Activated CD4-positive, alpha-beta T cell treated with anti-CD3 and anti-CD28 coated beads, Interleukin-2, amount 50 U/mL, for 4 hours (primary cell): ENCODE data around the gene TSPO2.
"Not testable (repeated sequence)": the region's sequence is repeated elsewhere in the genome, so short reads cannot be mapped to it uniquely, and the experiment has no call there.

Experiments used
- DNase-seq, 2 experiments: peaks; one replicate each; pipeline ENCODE4 v3.0.0-alpha.2; 2020

The TSPO2 gene, protein sequence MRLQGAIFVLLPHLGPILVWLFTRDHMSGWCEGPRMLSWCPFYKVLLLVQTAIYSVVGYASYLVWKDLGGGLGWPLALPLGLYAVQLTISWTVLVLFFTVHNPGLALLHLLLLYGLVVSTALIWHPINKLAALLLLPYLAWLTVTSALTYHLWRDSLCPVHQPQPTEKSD

DNA sequence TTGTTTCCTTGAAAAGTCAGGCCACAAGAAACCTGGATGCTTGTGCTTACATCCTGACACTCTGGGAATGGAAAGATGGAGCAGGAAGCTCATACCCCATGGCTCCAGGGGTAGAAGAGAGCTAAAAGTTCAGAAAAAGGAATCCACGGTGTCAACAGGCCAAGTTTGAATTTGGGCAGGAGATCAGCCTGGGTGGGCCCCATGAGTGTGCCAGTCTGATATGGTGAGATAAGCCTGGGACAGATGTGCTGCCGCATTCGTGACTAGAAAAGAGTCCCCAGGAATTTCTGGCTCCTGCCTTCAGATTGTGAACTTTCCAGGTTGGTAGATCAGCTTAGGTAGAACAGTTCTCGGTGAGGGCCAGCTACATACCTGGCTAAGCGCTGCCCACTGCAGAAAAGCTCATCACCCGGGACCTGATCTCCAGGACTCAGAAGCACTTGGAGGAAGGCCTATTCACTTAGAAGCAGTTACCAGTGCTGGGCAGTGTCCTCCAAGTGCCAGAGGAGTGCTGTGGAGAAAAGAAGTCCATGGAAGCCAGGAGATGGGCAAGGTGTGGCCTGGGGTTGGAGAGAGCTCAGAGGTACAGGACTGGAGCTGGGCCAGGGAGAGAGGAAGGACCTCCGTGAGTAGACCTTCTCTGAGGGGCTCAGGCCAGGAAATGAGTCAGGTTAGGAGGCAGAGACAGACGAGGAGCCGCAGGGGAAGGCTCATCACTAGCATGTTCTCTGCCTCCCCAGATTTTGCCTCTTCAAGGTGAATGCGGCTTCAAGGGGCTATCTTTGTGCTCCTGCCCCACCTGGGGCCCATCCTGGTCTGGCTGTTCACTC is at the start of gene TSPO2:
Gene TSPO2 (plus strand): TSS at position 242 of the 830 bp plus-strand sequence. CDS start 519 bp downstream, at position 761.
- DNase-seq: no peak

DNA sequence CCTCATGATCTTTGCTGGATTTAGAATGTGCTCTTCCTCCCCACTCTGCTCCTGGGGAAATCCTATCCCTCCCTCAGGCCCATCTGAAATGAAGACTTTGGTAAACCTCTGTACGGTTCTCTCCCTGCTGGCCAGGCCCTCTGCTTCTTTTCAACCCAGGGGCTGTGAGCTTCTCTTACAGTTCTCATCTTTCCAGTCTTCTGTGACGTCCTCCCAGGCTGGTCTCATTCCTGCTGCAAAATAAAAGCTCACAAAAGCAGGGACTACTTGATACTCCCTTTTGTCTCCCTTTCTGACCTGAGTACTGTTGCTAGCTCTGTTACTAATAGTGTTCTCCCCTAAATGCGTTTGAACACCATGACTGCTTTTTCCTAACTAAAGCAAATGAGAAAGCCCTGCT is 49.5 kb upstream of the TSPO2 start:
- no peak for DNase-seq

- DNase-seq: no peak
Observed at GRCh38 chr6:40996591-40997233, 45.6 kb upstream of the TSPO2 start.

DNA sequence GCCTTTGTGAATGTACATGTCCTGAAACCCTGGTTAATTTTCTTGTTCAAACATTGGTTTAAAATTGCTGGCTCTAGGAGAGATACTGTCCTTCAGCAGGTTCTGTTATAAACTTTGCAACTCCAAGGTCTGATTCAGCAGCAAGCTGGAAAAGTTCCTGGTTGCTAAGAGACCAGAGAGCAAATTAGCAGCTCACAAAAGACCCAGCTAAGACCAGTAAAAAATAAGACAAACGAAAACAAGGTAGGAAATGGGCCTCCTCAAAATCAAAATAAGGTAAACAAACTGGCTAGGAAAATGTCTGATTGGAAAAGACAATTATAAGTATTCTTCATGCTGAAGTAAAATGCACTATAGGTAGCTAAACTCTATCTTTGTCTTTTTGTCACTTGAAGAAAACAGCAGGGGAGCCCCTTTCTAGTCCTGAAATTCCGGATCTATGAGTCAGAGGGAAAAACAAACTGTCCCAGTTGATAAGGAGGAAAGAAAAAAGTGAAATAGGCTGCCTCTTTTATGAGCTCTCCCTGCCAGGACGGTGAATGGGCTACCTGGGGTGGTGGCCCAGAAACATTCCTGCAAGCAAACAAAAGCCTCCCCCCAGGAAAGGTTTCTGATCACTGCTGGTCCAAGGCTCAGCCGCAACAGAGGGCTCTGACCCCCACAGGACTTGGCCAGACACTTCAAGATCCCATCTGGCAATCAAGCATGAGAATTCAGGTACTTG is 44.9 kb upstream of the TSPO2 start:
- DNase-seq: no peak

- no peak for DNase-seq
Observed at GRCh38 chr6:40998661-40999060, 43.6 kb upstream of the TSPO2 start.

DNA sequence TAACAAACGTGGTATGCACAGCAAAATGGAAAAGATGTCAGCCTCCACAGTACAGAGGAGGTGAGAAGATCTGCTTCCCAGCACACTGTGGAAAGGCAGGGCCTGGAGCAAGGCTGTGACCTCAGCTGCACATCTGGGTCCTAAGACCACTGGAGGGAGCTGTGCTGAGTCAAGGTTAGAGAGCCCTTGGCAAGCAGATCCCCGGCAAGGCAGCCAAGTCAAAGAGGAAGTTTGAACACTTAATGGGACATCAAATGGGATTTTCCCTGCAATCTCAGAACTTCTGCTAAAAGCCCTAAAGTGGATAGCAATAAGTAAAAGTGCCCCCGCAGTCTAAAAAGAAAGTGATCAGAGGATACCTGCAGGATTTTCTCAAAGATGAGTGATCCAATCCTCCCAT is 42.7 kb upstream of the TSPO2 start:
- no peak for DNase-seq

- DNase-seq: no peak
Observed at GRCh38 chr6:41000248-41000647, 42.0 kb upstream of the TSPO2 start.

- no peak for DNase-seq
Observed at GRCh38 chr6:41002168-41002567, 40.1 kb upstream of the TSPO2 start.

DNA sequence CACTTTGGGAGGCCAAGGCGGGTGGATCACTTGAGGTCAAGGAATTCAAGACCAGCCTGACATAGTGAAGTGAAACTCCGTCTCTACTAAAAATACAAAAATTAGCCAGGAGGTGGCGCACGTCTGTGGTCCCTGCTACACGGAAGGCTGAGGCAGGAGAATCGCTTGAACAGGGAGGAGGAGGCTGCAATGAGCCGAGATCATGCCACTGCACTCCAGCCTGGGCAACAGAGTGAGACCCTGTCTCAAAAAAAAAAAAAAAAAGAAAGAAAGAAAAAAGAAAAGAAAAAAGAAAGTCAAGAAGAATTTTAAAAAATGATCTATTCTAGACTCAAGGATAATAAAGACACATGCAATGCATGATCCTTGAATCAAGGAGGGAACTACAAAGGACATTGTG is 36.0 kb upstream of the TSPO2 start:
- peak; percentile 32 to 47 for DNase-seq

- not testable (repeated sequence) for DNase-seq
Observed at GRCh38 chr6:41006980-41007379, 35.3 kb upstream of the TSPO2 start.

DNA sequence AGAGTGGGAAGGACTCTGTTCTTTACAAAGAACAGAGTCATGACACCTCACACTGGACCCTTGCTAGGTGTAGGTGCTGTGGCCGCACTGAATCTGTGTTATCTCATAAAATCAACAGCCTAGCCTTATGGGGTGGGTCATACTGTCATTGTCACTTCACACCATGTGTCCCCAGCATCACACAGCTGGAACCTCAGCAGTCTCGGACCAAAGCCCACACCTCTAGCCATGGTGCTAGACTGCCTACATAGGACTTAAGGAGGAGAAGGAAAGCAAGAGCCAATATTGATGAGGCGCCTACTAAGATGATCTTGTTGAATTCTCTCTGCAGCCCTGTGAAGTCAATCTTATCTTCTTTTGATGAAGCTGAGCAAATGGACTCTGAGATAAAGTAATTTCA is 34.3 kb upstream of the TSPO2 start:
- DNase-seq: no peak

DNA sequence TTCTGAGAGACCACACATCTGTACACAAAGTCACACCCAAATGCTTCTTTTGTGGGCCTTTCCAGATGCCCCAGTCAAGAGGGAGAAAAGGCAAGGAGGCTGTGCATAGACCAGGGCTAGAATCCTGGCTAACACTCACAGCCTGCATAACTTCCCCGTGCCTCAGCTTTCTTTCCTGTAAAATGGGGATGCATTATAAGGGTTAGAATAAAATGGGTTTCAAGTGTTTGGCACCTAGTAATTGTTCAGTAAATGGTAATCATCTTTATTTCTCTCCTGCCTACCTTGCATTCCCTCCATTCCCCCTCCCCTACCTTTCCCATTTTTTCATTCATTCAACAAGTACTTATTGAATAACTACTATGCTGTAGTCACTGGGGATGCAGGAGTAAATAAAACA is 32.6 kb upstream of the TSPO2 start:
- no peak for DNase-seq

- DNase-seq: no peak
Observed at GRCh38 chr6:41011673-41012072, 30.6 kb upstream of the TSPO2 start.

GRCh38 chr6:41013466-41014153 is 28.7 kb upstream of the TSPO2 start:
- no peak for DNase-seq

DNA sequence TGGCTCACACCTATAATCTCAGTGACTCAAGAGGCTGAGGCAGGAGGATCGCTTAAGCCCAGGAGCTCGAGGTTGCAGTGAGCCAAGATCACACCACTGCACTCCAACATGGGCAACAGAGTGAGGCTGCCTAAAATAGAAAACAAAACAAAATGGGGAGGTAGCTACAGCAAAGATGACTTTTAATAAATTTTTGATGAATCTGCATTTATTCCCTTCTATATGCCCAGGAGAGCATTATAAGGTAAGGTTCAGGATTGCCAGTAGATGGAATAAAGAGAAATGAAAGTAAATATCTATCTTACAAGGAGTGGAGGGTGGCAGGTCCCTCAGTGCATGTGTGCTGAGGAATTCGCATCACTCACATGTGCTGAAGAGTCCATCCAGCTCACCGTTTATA is 27.5 kb upstream of the TSPO2 start:
- DNase-seq: no peak

DNA sequence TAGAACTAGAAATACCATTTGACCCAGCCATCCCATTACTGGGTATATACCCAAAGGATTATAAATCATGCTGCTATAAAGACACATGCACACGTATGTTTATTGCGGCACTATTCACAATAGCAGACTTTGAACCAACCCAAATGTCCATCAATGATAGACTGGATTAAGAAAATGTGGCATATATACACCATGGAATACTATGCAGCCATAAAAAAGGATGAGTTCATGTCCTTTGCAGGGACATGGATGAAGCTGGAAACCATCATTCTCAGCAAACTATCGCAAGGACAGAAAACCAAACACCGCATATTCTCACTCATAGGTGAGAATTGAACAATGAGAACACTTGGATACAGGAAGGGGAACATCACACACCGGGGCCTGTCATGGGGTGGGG is 26.4 kb upstream of the TSPO2 start:
- not testable (repeated sequence) for DNase-seq

DNA sequence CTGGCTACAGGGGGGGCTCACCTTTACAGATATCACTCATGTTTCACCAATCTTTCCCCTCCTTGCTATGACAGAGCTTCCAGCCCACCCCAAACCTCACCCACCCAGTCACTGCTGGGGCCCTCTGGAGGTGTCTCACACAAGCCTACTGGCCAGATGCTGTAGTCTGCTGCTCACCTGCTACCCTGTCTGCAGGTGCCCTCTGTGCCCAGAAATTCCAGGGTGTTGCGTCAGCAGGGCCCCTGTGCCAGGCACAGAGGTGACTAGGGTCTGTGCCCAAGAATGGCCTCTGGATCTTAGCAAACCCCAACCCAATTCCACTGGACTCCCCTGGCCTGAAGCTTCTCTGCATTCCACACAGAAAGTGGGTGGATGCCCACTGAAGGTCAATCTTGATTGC is 24.6 kb upstream of the TSPO2 start:
- no peak for DNase-seq

GRCh38 chr6:41021832-41022231 is 20.4 kb upstream of the TSPO2 start:
- DNase-seq: no peak

DNA sequence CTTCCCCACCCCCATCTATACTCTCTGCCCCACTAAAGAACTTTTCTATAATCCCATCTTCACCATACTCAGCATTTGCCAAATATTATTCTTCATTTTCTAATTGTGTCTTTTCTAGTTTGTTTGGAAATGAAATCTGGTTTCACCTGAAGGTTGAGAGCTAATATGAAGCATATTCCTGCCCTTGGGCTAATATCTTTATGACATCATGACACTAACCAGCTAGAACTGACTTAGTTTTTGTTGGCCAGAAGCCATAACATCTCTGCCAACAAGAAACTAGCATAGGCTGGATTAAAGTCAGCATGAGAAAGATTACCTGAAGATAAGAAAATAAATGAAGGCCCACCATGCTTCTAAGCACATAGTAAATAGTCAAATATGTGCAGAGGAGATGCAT is 20.0 kb upstream of the TSPO2 start:
- no peak for DNase-seq

GRCh38 chr6:41023114-41023513 is 19.2 kb upstream of the TSPO2 start:
- DNase-seq: no peak

- DNase-seq: no peak
Observed at GRCh38 chr6:41025966-41026530, 16.2 kb upstream of the TSPO2 start.

- DNase-seq: no peak
Observed at GRCh38 chr6:41027241-41027640, 15.0 kb upstream of the TSPO2 start.
